ENCODE measurements around the gene ITGB4. TPM values are rescaled to one million over a fixed set of nuclear protein-coding genes. Genes with fewer than 3 reads are reported as not detected.

The ITGB4 gene
- total and polyA plus RNA-seq, 2 donors (not counting 3 experiments of a cell fraction or from before 2014, with no cell fraction given), result 4.2 to 6.7 TPM

DNA sequence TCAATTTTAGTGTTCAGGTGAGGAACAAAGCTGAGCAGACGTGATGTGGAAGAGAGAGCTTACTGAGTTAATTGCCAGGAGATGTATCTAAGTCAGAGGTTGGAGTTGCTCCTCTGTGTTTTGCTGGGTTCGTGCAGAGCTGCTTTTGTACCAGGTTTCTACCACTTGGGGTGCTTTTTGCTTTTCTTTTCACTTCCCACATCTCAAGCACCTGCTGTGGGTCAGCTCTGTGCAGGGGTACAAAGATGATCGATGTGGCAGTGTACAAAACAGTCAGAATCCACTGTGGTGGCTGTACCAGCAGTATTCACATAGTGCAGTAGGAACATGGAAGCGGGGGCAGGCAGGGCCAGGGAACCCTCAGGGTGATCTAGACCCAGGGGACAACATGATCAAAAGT lies 78.1 kb downstream of the ITGB4 start:
- H3K79me2 ChIP-seq (ENCODE audit: control insufficient read depth, insufficient read depth, low read length), result peaks cover 7% of the 10 kb centered on the region

DNA sequence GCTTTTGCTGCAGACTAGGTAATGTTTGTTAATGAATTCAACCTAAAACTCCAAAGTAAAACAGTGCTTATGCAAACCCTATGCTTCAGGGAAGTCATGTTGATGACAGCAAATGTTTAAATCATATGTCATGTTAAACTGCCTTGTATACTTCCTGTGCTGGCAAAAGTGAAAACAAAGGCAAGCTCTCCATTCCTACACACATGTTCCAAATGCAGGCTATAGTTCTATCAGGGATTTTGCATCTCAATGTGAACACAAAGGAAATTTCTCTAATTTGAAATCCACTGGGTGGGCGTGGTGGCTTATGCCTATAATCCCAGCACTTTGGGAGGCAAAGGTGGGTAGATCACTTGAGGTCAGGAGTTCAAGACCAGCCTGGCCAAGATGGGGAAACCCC lies 82.6 kb downstream of the ITGB4 start:
- DNase-seq (ENCODE audit: low read depth, low spot score), result no peak
- H3K27me3 ChIP-seq (ENCODE audit: control insufficient read depth in 2 of 2, insufficient read depth in 2 of 2, low read length in 2 of 2), result no peaks in the 10 kb centered on the region
- TF ChIP-seq, protein P1, sequence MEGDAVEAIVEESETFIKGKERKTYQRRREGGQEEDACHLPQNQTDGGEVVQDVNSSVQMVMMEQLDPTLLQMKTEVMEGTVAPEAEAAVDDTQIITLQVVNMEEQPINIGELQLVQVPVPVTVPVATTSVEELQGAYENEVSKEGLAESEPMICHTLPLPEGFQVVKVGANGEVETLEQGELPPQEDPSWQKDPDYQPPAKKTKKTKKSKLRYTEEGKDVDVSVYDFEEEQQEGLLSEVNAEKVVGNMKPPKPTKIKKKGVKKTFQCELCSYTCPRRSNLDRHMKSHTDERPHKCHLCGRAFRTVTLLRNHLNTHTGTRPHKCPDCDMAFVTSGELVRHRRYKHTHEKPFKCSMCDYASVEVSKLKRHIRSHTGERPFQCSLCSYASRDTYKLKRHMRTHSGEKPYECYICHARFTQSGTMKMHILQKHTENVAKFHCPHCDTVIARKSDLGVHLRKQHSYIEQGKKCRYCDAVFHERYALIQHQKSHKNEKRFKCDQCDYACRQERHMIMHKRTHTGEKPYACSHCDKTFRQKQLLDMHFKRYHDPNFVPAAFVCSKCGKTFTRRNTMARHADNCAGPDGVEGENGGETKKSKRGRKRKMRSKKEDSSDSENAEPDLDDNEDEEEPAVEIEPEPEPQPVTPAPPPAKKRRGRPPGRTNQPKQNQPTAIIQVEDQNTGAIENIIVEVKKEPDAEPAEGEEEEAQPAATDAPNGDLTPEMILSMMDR (IDR thresholded peaks at IDR 0.05; ENCODE audit: extremely low read depth in 1 of 2, insufficient read depth in 1 of 2, low read depth in 1 of 2, low read length in 2 of 2), result no peak
- TF ChIP-seq JUN (IDR thresholded peaks at IDR 0.05; ENCODE audit: borderline replicate concordance, insufficient read depth, insufficient read length, low read depth) (no peak), POLR2AphosphoS5 (IDR thresholded peaks at IDR 0.05; ENCODE audit: insufficient read depth, low read depth, low read length) (no peak), GATA2 (IDR thresholded peaks at IDR 0.05; ENCODE audit: insufficient read depth, insufficient read length, low read depth, low read length) (no peak), MYC (IDR thresholded peaks at IDR 0.05; ENCODE audit: low read depth, low read length) (no peak), POLR2A (IDR thresholded peaks at IDR 0.05; ENCODE audit: low read depth, low read length) (no peak), FOS (IDR thresholded peaks at IDR 0.05; ENCODE audit: borderline replicate concordance, insufficient read depth, low read length) (no peak), EZH2 (IDR thresholded peaks at IDR 0.05; ENCODE audit: borderline replicate concordance, low read depth, low read length, severe bottlenecking) (no peak)
- TF ChIP-seq, protein P2, sequence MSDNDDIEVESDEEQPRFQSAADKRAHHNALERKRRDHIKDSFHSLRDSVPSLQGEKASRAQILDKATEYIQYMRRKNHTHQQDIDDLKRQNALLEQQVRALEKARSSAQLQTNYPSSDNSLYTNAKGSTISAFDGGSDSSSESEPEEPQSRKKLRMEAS (IDR thresholded peaks at IDR 0.05; ENCODE audit: insufficient read depth, insufficient read length), result no peak
- no peaks in the 10 kb centered on the region for H3K9me1 ChIP-seq (replicated peaks; ENCODE audit: control insufficient read depth, extremely low read depth, insufficient read depth, low read length)
- POLR2A ChIA-PET, result no interaction called here
- no peaks in the 10 kb centered on the region for H3K4me1 ChIP-seq (ENCODE audit: control insufficient read depth, extremely low read depth, insufficient read depth, low read length)
- no peak overlapping the region for H3K4me2 ChIP-seq (ENCODE audit: insufficient read depth, low read length)
- H3K27ac ChIP-seq (ENCODE audit: insufficient read depth, low read depth, low read length), result no peak overlapping the region
- no peaks in the 10 kb centered on the region for H3K9me3 ChIP-seq (replicated peaks; ENCODE audit: control insufficient read depth, insufficient read depth, low read length)
- BruUV-seq (replicated peaks), result no TSS peak
- CTCF ChIA-PET, result interaction anchor here (0.8 to 3.4 kb wide), 10 partner anchors 10 to 59 kb away, joined by 3 to 14 read pairs (median 4); a partner anchor contains a TSS
- dilution Hi-C loops (cut with MboI; ENCODE audit: extremely low pct_ligation_motif_present, low sequenced_read_pairs) (no loop called here), intact Hi-C loops (cut with micrococcal nuclease) (no loop called here)
- H3K36me3 ChIP-seq (ENCODE audit: control insufficient read depth in 2 of 2, extremely low read depth in 1 of 2, insufficient read depth in 2 of 2, low read length in 2 of 2), result peaks cover 3 to 6% of the 10 kb centered on the region in 2 experiments
- peak; percentile 35 for FAIRE-seq
- no peak overlapping the region for H2AFZ ChIP-seq (ENCODE audit: low read depth, low read length)
- no peaks in the 10 kb centered on the region for H4K20me1 ChIP-seq (replicated peaks; ENCODE audit: control insufficient read depth, extremely low read depth, insufficient read depth, low read length)
- no peak overlapping the region for H3K9ac ChIP-seq (replicated peaks; ENCODE audit: extremely low read depth, insufficient read depth, low read length)
- H3K79me2 ChIP-seq (ENCODE audit: control insufficient read depth, insufficient read depth, low read length), result no peaks in the 10 kb centered on the region
- no peak overlapping the region for H3K4me3 ChIP-seq (replicated peaks in 1 of 3; ENCODE audit: insufficient read depth in 1 of 3, low read depth in 1 of 3, low read length in 3 of 3)

More for the DNA sequence above, 78.1 kb downstream of the ITGB4 start:
- no peak for DNase-seq (ENCODE audit: low read depth, low spot score)
- H3K36me3 ChIP-seq (ENCODE audit: control insufficient read depth in 2 of 2, extremely low read depth in 1 of 2, insufficient read depth in 2 of 2, low read length in 2 of 2), result peaks cover 3 to 8% of the 10 kb centered on the region in 2 experiments
- no peaks in the 10 kb centered on the region for H3K27me3 ChIP-seq (ENCODE audit: control insufficient read depth in 2 of 2, insufficient read depth in 2 of 2, low read length in 2 of 2)
- H3K4me3 ChIP-seq (replicated peaks in 1 of 3; ENCODE audit: insufficient read depth in 1 of 3, low read depth in 1 of 3, low read length in 3 of 3), result no peak overlapping the region
- POLR2A ChIA-PET, result no interaction called here
- BruUV-seq (replicated peaks), result no TSS peak
- no peak overlapping the region for H3K27ac ChIP-seq (ENCODE audit: insufficient read depth, low read depth, low read length)
- no peaks in the 10 kb centered on the region for H3K9me1 ChIP-seq (replicated peaks; ENCODE audit: control insufficient read depth, extremely low read depth, insufficient read depth, low read length)
- no peaks in the 10 kb centered on the region for H3K9me3 ChIP-seq (replicated peaks; ENCODE audit: control insufficient read depth, insufficient read depth, low read length)
- dilution Hi-C loops (cut with MboI; ENCODE audit: extremely low pct_ligation_motif_present, low sequenced_read_pairs), result no loop called here
- H3K4me2 ChIP-seq (ENCODE audit: insufficient read depth, low read length), result no peak overlapping the region
- no peak overlapping the region for H3K9ac ChIP-seq (replicated peaks; ENCODE audit: extremely low read depth, insufficient read depth, low read length)
- H2AFZ ChIP-seq (ENCODE audit: low read depth, low read length), result no peak overlapping the region
- no peak for FAIRE-seq
- TF ChIP-seq, protein P1 (IDR thresholded peaks at IDR 0.05; ENCODE audit: extremely low read depth in 1 of 2, insufficient read depth in 1 of 2, low read depth in 1 of 2, low read length in 2 of 2), result no peak
- TF ChIP-seq FOS (IDR thresholded peaks at IDR 0.05; ENCODE audit: borderline replicate concordance, insufficient read depth, low read length) (no peak), MYC (IDR thresholded peaks at IDR 0.05; ENCODE audit: low read depth, low read length) (no peak), POLR2A (IDR thresholded peaks at IDR 0.05; ENCODE audit: low read depth, low read length) (no peak)
- no peaks in the 10 kb centered on the region for H3K4me1 ChIP-seq (ENCODE audit: control insufficient read depth, extremely low read depth, insufficient read depth, low read length)
- intact Hi-C loops (cut with micrococcal nuclease), result no loop called here
- H4K20me1 ChIP-seq (replicated peaks; ENCODE audit: control insufficient read depth, extremely low read depth, insufficient read depth, low read length), result no peaks in the 10 kb centered on the region
- CTCF ChIA-PET, result interaction anchor here (1.6 kb wide), 1 partner anchor 16 kb away, joined by 5 read pairs; no protein-coding TSS in a partner anchor
